IMR-90 (cell line): ENCODE data around the gene GALNT9. TPM values are rescaled to one million over a fixed set of nuclear protein-coding genes. Genes with fewer than 3 reads are reported as not detected.

Experiments
- ATAC-seq: fragments of 200-7000 bp; cut with Tn5 transposase; 2 replicates; pipeline ENCODE4 v1.9.1; 2020; ENCODE audit warnings: low read depth, mild to moderate bottlenecking, moderate library complexity
- BruUV-seq: library from RNA; stranded (reverse); fragments of 400-500 nt; replicated peaks from 2 replicates; lab custom pipeline; 2021; lab: Mats Ljungman, UMichigan
- CTCF ChIA-PET: fragments of 300-600 bp; formaldehyde crosslinking; extraction: SDS; loops from one replicate; lab custom pipeline; 2021; ENCODE audit warnings: antibody characterized with exemption; lab: Yijun Ruan, JAX
- POLR2A ChIA-PET: fragments of 300-600 bp; sonication (Branson Sonifier 250); formaldehyde crosslinking; loops from one replicate; lab custom pipeline; 2022; ENCODE audit warnings: antibody characterized with exemption; ENCODE audit not compliant: unreplicated experiment; lab: Charles Lee
- DNase-seq: peaks from one replicate; pipeline ENCODE4 v3.0.0; 2013
- H2AFZ ChIP-seq: replicated peaks from 2 replicates; pipeline ENCODE3; 2013; ENCODE audit warnings: low read length, mild to moderate bottlenecking; ENCODE audit not compliant: poor library complexity
- H2AK5ac ChIP-seq: 2 replicates; pipeline ENCODE4 v1.6.1; 2013; ENCODE audit warnings: low read depth, low read length, inconsistent platforms
- H2AK9ac ChIP-seq: replicated peaks from 2 replicates; pipeline ENCODE3; 2013; ENCODE audit warnings: mild to moderate bottlenecking, low read depth, low read length, moderate library complexity; ENCODE audit not compliant: poor library complexity
- H2BK120ac ChIP-seq: 2 replicates; pipeline ENCODE4 v1.6.1; 2013; ENCODE audit warnings: low read depth, low read length, inconsistent platforms
- H2BK15ac ChIP-seq: 3 replicates; pipeline ENCODE4 v1.6.1; 2013; ENCODE audit warnings: low read depth, low read length, inconsistent platforms
- H2BK20ac ChIP-seq: 2 replicates; pipeline ENCODE4 v1.6.1; 2013; ENCODE audit warnings: low read depth, mild to moderate bottlenecking, inconsistent platforms, low read length, moderate library complexity
- H2BK5ac ChIP-seq: 2 replicates; pipeline ENCODE4 v1.6.1; 2013; ENCODE audit warnings: mild to moderate bottlenecking, low read depth, low read length, inconsistent platforms; ENCODE audit not compliant: poor library complexity, severe bottlenecking
- H3K14ac ChIP-seq: replicated peaks from 2 replicates; pipeline ENCODE4 v1.6.1; 2013; ENCODE audit warnings: low read depth, low read length, inconsistent platforms
- H3K18ac ChIP-seq: 2 replicates; pipeline ENCODE4 v1.6.1; 2013; ENCODE audit warnings: low read depth, low read length, control low read depth
- H3K23ac ChIP-seq: 2 replicates; pipeline ENCODE4 v1.6.1; 2013; ENCODE audit warnings: low read depth, low read length, inconsistent platforms
- H3K27ac ChIP-seq: 2 replicates; pipeline ENCODE4 v1.5.1; 2013; ENCODE audit warnings: mild to moderate bottlenecking, control low read depth, low read length; ENCODE audit not compliant: insufficient read depth
- H3K27me3 ChIP-seq: 2 replicates; pipeline ENCODE4 v1.6.1; 2013; ENCODE audit warnings: low read length; ENCODE audit not compliant: control insufficient read depth, insufficient read depth
- H3K36me3 ChIP-seq: 2 replicates; pipeline ENCODE4 v1.6.1; 2013; ENCODE audit warnings: low read length, mixed read lengths; ENCODE audit not compliant: control insufficient read depth, insufficient read depth
- H3K4ac ChIP-seq: 2 replicates; pipeline ENCODE4 v1.6.1; 2013; ENCODE audit warnings: low read depth, low read length, inconsistent platforms
- H3K4me1 ChIP-seq: 2 replicates; pipeline ENCODE4 v1.6.1; 2013; ENCODE audit warnings: low read length, mixed read lengths; ENCODE audit not compliant: control insufficient read depth, insufficient read depth
- H3K4me2 ChIP-seq: 2 replicates; pipeline ENCODE4 v1.6.1; 2013; ENCODE audit warnings: low read depth, mild to moderate bottlenecking, control low read depth, low read length, moderate library complexity
- H3K4me3 ChIP-seq: 2 replicates; pipeline ENCODE4 v1.5.1; 2013; ENCODE audit warnings: low read depth, mild to moderate bottlenecking, control low read depth, low read length, moderate library complexity; ENCODE audit not compliant: insufficient read depth
- H3K56ac ChIP-seq: 2 replicates; pipeline ENCODE4 v1.6.1; 2013; ENCODE audit warnings: low read length, inconsistent platforms; ENCODE audit not compliant: insufficient read depth; ENCODE audit errors: extremely low read depth
- H3K79me1 ChIP-seq, 2 experiments: 2 replicates each; pipeline ENCODE4 v1.6.1; 2013; ENCODE audit warnings: low read length in 2 of 2, inconsistent platforms in 1 of 2, low read depth in 1 of 2
- H3K9ac ChIP-seq: 2 replicates; pipeline ENCODE4 v1.6.1; 2013; ENCODE audit warnings: low read depth, low read length, control low read depth
- H3K9me1 ChIP-seq: 2 replicates; pipeline ENCODE4 v1.6.1; 2013; ENCODE audit warnings: low read length, inconsistent platforms; ENCODE audit not compliant: insufficient read depth
- H3K9me3 ChIP-seq: 2 replicates; pipeline ENCODE4 v1.6.1; 2013; ENCODE audit warnings: low read length; ENCODE audit not compliant: control insufficient read depth, insufficient read depth
- H4K20me1 ChIP-seq: 2 replicates; pipeline ENCODE4 v1.6.1; 2013; ENCODE audit warnings: low read length, inconsistent platforms; ENCODE audit not compliant: insufficient read depth
- H4K5ac ChIP-seq: 2 replicates; pipeline ENCODE4 v1.6.1; 2013; ENCODE audit warnings: mild to moderate bottlenecking, low read depth, low read length, control low read depth
- H4K8ac ChIP-seq, 2 experiments: 2 replicates each; pipeline ENCODE4 v1.6.1; 2013; ENCODE audit warnings: low read depth in 2 of 2, low read length in 2 of 2, control low read depth in 1 of 2, inconsistent platforms in 1 of 2
- H4K91ac ChIP-seq: 2 replicates; pipeline ENCODE4 v1.6.1; 2013; ENCODE audit warnings: low read depth, low read length, inconsistent platforms; ENCODE audit not compliant: insufficient read depth
- CEBPB ChIP-seq: IDR thresholded peaks from 2 replicates; pipeline ENCODE4 v1.6.1; 2012; ENCODE audit warnings: low read depth, low read length, improper control_type of control experiment
- CHD1 ChIP-seq: IDR thresholded peaks from 2 replicates; pipeline ENCODE4 v1.6.1; 2012; ENCODE audit warnings: low read depth, low read length, improper control_type of control experiment
- ELK1 ChIP-seq: fragments of 150-350 bp; IDR thresholded peaks from 2 replicates; pipeline ENCODE4 v1.6.1; 2016; ENCODE audit warnings: low read depth, mild to moderate bottlenecking, low read length, moderate library complexity, borderline replicate concordance
- MAFK ChIP-seq: IDR thresholded peaks from 2 replicates; pipeline ENCODE4 v1.6.1; 2012; ENCODE audit warnings: low read depth, low read length, improper control_type of control experiment
- MAZ ChIP-seq: IDR thresholded peaks from 2 replicates; pipeline ENCODE4 v1.6.1; 2012; ENCODE audit warnings: low read depth, mild to moderate bottlenecking, low read length, improper control_type of control experiment, moderate library complexity, borderline replicate concordance
- MXI1 ChIP-seq: IDR thresholded peaks from 2 replicates; pipeline ENCODE4 v1.6.1; 2012; ENCODE audit warnings: low read depth, mild to moderate bottlenecking, low read length, moderate library complexity, borderline replicate concordance
- POLR2A ChIP-seq: IDR thresholded peaks from 2 replicates; pipeline ENCODE4 v1.6.1; 2012; ENCODE audit warnings: mild to moderate bottlenecking, low read depth, low read length
- RCOR1 ChIP-seq: IDR thresholded peaks from 2 replicates; pipeline ENCODE4 v1.6.1; 2012; ENCODE audit warnings: mild to moderate bottlenecking, low read length, improper control_type of control experiment; ENCODE audit not compliant: insufficient replicate concordance
- RFX5 ChIP-seq: IDR thresholded peaks from 2 replicates; pipeline ENCODE4 v1.8.0; 2012; ENCODE audit warnings: low read depth, mild to moderate bottlenecking, low read length, moderate library complexity
- SMC3 ChIP-seq: fragments of 150-350 bp; IDR thresholded peaks from 2 replicates; pipeline ENCODE4 v1.6.1; 2016; ENCODE audit warnings: low read depth, mild to moderate bottlenecking, antibody characterized with exemption, low read length, moderate library complexity
- USF2 ChIP-seq: fragments of 150-350 bp; IDR thresholded peaks from 2 replicates; pipeline ENCODE4 v1.6.1; 2017; ENCODE audit warnings: mild to moderate bottlenecking, antibody characterized with exemption, low read length, low read depth
- WGBS, 2 experiments: methylation state at CpG; one replicate each; pipeline versions ENCODE4 v1.1.5 to v1.1.7; 2013; ENCODE audit warnings: missing lambda C conversion rate in 2 of 2; ENCODE audit not compliant: insufficient read length in 1 of 2; ENCODE audit errors: extremely low coverage in 2 of 2; 5-methylcytosine and 5-hydroxymethylcytosine counted together
- dilution Hi-C: fragments of 300-500 bp; cut with HindIII; formaldehyde crosslinking; loops from one replicate; pipeline ENCODE4 v1.14.3; 2018; ENCODE audit warnings: low sequenced_read_pairs; ENCODE audit not compliant: unreplicated experiment
- in situ Hi-C: fragments of 300-500 bp; cut with MboI; formaldehyde crosslinking; loops from 3 replicates; pipeline ENCODE4 v1.14.3; 2019; ENCODE audit warnings: low sequenced_read_pairs, inconsistent platforms, mixed read lengths
- intact Hi-C: fragments of 100-400 bp; cut with micrococcal nuclease; formaldehyde crosslinking; loops from 2 replicates; pipeline ENCODE4 v1.10.0; 2022
- polyA plus RNA-seq, 3 experiments: library from polyadenylated mRNA; depleted of rRNA; stranded (reverse); fragments of >200 nt; gene quantifications; 2 replicates each; pipeline ENCODE4 v1.2.3, GENCODE V29; 2012; ENCODE audit warnings: low replicate concordance in 1 of 3
- total RNA-seq: library from RNA; depleted of rRNA; stranded (reverse); fragments of >200 nt; gene quantifications from 2 replicates; pipeline ENCODE4 v1.2.3, GENCODE V29; 2012
- TF ChIP-seq, protein P1 (sequence below): conservative IDR thresholded peaks from 2 replicates; pipeline ENCODE4 v1.5.1; 2012; ENCODE audit warnings: mild to moderate bottlenecking, low read depth, low read length, improper control_type of control experiment

GALNT9 gene
- total and polyA plus RNA-seq, 2 of the 4 experiments (the other 2 are of a cell fraction): under 0.01 to 0.12 TPM

GRCh38 chr12:132290203-132290540 lies 39.2 kb downstream of the GALNT9 start:
- intact Hi-C loops: no loop called here
- Histone ChIP-seq H4K20me1 (no peaks in the 10 kb centered on the region), H2BK5ac (no peak overlapping the region), H2BK20ac (no peak overlapping the region), H3K18ac (no peak overlapping the region), H3K79me1 (no peaks in the 10 kb centered on the region), H3K4me1 (no peaks in the 10 kb centered on the region), H4K91ac (no peak overlapping the region), H2AFZ (no peak overlapping the region), H2AK5ac (no peak overlapping the region), H3K4me2 (no peak overlapping the region), H3K23ac (no peak overlapping the region), H2BK120ac (no peak overlapping the region), H3K14ac (no peak overlapping the region), H3K9me3 (peaks cover 22% of the 10 kb centered on the region; the same call in 1 of the 2 replicates), H3K4me3 (no peak overlapping the region), H3K56ac (no peak overlapping the region), H3K4ac (no peak overlapping the region), H2AK9ac (no peak overlapping the region), H4K5ac (no peak overlapping the region), H3K9ac (no peak overlapping the region), H3K36me3 (no peaks in the 10 kb centered on the region), H4K8ac (no peak overlapping the region), H3K9me1 (no peaks in the 10 kb centered on the region), H3K27me3 (no peaks in the 10 kb centered on the region; the same call in 1 of the 2 replicates), H2BK15ac (no peak overlapping the region), H3K27ac (no peak overlapping the region)
- no peak for TF ChIP-seq POLR2A
- TF ChIP-seq ELK1: no peak
- no peak for TF ChIP-seq CHD1
- no peak for TF ChIP-seq SMC3
- TF ChIP-seq, protein P1, sequence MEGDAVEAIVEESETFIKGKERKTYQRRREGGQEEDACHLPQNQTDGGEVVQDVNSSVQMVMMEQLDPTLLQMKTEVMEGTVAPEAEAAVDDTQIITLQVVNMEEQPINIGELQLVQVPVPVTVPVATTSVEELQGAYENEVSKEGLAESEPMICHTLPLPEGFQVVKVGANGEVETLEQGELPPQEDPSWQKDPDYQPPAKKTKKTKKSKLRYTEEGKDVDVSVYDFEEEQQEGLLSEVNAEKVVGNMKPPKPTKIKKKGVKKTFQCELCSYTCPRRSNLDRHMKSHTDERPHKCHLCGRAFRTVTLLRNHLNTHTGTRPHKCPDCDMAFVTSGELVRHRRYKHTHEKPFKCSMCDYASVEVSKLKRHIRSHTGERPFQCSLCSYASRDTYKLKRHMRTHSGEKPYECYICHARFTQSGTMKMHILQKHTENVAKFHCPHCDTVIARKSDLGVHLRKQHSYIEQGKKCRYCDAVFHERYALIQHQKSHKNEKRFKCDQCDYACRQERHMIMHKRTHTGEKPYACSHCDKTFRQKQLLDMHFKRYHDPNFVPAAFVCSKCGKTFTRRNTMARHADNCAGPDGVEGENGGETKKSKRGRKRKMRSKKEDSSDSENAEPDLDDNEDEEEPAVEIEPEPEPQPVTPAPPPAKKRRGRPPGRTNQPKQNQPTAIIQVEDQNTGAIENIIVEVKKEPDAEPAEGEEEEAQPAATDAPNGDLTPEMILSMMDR: no peak
- TF ChIP-seq MAFK: no peak
- TF ChIP-seq MXI1: no peak
- TF ChIP-seq RFX5: no peak
- TF ChIP-seq USF2: no peak
- TF ChIP-seq CEBPB: no peak
- no peak for TF ChIP-seq RCOR1
- TF ChIP-seq MAZ: no peak
- BruUV-seq: no TSS peak
- ChIA-PET CTCF (no interaction called here), POLR2A (interaction anchor here (0.6 kb wide), 1 partner anchor 51 kb away, joined by 6 read pairs; no protein-coding TSS in a partner anchor)
- in situ Hi-C loops: no loop called here
- DNase-seq (no peak), ATAC-seq (no peak)
- dilution Hi-C loops: no loop called here
- 100% methylated on average over 1 of the region's 12 CpGs; no CpG with 5 or more reads in 1 of the 2 experiments for WGBS, 2 experiments
